NCI-H1417 (cell line): ENCODE measurements around the gene HLF.

Experiments
- DNase-seq, 3 experiments: peaks; one replicate each; lab custom pipeline; 2025; lab: John Stamatoyannopoulos, UW

HLF gene, protein sequence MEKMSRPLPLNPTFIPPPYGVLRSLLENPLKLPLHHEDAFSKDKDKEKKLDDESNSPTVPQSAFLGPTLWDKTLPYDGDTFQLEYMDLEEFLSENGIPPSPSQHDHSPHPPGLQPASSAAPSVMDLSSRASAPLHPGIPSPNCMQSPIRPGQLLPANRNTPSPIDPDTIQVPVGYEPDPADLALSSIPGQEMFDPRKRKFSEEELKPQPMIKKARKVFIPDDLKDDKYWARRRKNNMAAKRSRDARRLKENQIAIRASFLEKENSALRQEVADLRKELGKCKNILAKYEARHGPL

DNA sequence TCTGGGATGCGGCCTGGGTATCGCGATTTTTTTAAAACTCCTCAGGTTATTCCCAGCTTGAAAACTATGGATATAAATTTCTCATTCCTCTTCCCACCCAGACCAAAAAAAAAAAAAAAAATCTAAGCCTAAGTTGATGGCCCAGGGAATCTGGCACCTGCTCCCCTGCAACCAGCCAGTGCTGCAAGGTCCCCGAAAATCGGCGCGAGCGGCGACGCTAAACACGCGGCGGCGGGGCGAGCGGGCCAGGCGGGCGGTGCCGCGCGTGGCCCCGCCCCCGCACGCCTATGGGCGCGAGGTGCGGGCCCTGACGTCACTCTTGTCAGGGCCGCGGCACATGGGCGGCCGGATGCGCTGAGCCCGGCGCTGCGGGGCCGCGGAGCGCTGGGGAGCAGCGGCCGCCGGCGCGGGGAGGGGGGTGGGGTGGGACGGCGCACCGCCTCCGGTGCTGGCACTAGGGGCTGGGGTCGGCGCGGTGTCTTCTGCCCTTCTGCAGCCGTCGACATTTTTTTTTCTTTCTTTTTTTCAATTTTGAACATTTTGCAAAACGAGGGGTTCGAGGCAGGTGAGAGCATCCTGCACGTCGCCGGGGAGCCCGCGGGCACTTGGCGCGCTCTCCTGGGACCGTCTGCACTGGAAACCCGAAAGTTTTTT lies at the start of gene HLF:
Gene HLF, plus strand, starts transcription at position 316 of the 654 bp plus-strand sequence. CDS start 525 bp downstream, outside the sequence.
- peak; percentile 90 to 92 (median 91) for DNase-seq

DNA sequence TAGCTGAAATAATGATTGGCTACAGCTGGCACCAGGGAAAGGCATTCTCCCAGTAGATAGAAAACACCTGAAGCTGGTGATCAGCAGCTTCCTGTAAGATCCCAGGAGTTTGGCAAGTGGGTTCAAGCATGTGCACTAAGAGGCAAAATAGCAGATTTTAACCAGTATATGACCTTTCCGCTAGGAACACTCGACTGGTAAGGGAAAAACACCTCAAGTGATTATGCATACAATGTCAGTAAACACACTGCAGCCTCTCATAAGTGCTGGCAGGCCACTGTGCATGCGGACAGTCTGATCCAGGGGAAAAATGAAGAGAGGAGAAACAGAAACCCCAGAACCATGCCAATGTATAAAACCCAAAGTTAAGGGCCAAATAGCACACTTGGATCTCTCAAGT lies 49.0 kb upstream of the HLF start:
- DNase-seq = no peak

DNA sequence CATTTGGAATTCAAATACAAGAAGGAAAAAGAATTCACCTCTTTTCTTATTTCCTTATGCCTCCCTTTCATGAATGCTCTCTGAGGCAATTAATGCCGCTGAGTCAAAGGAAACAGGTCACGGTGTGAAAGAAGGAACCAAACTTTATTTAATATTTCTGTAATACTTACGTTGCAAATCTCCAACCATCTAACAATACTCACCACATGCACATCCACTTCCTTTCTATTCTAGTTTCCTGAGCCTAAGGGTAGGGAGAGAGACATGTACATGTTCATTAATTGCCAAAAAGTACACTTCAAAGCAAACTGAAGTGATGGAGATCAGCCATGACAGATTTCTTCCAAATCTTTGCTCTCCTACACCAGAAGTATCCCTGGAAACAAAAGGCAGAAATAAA lies 47.9 kb upstream of the HLF start:
- DNase-seq = no peak

DNA sequence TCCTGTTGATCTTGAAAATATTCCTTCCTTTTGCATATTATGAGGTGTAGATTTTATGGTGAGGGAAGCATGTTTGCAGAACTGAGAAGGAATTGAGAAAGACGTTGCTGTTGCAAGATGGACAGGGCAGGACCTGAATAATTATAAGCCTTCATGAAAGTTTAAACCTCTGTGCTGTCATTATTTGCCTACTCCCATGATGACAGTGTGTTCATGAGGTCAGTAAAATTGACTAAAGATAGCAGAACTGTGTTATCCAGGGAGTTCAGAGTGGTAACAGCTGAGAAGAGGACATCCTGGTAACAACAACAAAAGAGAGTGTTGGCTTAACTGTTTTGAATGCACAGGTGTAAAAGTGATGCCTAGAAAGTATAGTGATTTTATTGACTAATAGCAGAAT lies 45.3 kb upstream of the HLF start:
- DNase-seq = no peak

DNA sequence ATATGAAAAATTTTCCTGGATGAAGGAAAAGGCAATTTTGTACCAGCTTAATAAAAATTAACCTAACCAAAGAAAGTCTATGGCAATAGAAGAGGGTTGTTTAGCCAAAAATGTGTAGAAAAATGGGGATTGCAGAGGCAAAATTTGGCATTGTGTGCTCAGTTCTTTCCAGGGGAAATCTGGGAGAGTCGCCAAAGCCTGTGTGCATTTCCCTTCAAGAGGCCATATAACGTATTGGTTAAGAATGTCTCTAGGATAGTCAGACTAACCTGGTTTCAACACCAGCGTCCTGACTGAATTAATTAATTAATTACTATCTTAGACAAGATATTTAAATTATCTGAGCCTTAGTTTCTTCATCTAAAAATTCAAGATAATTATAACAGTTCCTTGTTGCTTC lies 44.8 kb upstream of the HLF start:
- DNase-seq = no peak

DNA sequence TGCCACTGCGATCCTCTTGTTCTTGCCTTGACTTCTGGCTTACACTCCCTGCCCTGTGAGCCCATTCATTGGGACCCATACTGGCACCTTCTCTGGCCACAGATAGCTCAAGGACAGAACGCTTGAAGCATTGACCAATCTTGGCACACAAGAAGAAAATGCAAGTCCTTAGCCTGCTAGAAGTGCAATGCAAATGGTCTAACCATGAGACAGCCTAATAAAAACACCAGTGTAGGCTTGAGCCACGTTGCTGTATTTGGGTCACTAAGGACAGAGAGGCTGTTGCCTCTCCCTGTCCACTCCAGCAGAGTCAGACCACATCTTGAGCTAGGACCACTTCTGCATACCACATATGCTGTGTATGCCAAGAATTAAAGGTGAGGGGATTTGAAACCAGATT lies 41.2 kb upstream of the HLF start:
- DNase-seq = no peak

DNA sequence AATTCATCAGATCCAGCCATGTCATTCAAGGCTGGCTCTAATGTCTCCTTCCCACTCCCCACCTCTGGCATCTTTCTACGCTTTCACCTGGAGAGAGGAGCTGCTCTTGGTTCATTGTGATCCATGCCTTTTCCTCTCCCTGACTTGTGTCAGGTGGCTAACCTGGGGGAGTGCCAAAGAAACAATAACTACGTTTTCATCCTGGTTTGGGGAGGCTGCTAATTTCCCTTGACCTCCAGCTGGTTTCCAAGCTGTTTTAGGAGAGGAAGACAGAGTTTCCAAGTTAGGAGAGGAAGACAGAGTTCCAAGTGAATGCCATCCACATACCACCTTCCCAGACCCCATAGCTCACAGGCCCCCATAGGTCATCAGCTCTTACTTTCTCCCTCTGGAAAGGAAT lies 40.0 kb upstream of the HLF start:
- DNase-seq = no peak

DNA sequence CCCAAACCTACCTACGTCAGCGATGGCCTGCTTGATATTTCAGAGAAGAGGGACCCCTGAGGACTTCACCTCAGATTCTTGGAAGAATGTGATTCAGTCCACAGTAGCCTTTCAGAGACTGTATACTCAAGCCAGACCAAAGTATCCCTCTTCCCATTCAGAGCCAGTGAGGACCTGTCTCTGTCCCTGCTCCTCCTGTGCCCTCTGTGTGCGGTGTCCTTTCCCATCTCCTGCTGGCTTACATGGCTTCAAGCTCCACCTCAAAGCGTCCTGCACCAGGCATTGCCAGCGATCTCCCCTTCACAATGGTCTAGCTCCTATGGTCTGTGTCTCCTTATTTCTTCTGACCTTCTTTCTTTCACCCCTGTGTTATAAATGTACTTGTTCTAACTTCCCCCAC lies 39.5 kb upstream of the HLF start:
- no peak for DNase-seq

DNA sequence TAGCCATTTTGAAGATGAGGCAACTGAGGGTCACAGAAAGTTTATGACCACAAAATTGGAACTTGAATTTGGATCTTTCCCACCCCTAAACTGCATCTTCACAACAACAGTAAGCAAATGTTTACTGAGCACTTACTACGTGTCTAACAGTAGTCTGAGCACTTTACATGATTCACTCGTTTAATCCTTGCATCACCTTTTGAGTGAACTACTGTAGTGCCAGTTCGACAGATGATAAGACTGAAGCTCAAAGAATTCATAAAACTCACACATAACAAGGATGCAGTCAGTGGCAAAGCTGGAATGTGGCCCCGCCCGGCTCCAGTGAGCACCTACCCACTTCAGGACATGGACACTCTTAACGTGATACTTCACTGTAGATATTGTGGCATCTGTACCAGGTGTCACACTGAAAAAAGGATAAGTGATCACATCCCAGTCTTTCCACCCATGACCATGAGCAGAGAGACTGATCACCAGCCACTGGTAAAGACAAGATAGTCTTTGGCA lies 36.0 kb upstream of the HLF start:
- no peak for DNase-seq

DNA sequence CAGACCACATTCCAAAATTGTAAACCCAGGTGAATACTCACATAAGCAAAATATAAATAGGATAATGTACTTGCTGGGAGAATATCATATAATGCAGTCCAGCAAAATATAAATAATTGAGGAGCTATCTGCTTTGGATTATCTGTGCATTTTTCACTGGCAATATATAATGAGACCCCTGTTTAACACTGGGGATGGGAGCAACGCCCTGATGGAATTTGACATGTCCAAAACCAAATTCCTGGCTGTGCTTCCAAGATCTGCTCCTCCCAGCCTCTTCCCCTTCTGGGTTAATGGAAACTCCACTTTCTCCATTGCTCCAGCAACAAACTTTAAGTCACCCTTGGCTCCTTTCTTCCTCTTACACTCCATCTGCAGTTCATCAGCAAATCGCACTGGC lies 35.5 kb upstream of the HLF start:
- no peak for DNase-seq

DNA sequence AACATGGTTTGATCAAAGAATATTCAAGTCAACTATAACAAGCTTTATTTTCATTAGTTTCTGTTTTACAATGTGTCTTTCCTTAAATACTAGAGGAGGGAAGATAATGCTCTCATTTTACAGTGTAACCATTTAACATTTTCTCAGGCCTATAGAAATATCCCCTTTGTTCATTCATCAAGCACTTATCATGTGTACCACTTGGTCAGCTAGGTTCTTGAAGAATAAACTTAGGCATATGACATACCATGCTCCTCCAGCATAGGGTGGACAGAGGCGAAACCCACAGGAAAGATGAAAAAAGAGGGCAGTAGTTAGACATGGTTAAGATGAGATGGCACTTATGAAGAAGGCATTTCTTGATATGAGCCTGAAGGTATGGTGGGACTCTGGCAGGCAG lies 34.0 kb upstream of the HLF start:
- no peak for DNase-seq

DNA sequence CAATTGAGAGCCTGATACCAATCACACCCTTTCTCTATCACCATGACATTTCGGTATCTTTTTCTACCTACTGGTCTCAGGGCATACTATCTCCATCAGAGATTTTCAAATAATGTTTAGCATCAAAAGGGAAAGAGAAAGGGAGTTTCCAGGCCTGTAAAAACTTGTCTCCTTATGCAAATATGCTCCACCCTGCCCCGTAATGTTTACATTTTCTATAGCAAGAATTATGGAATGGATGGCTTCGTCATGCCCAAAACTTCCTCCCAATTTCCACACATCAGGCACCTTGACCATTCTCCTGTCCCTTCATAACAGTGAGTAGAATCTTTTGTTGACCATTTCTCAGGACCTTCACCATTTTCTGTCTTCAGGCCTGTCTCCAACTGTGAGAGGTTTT lies 30.9 kb upstream of the HLF start:
- no peak for DNase-seq

DNA sequence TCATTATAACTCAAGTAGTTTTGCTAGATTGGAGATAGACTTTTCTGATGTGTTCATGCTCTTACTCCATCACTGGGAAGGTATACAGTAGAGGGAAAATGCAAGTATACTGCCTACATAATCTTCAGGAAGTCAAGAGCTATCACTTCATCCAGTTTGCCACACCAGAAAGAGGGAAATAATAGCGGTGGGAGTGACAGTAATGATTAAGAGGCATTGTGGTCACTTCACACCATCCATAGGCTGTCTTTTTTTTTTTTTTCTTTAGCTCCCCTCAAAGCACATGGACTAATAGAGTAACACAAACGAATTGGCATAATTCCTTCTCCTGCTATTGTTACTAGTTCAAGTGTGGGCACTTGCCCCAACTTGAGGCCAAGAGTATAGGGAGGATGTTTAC lies 28.4 kb upstream of the HLF start:
- DNase-seq = no peak

DNA sequence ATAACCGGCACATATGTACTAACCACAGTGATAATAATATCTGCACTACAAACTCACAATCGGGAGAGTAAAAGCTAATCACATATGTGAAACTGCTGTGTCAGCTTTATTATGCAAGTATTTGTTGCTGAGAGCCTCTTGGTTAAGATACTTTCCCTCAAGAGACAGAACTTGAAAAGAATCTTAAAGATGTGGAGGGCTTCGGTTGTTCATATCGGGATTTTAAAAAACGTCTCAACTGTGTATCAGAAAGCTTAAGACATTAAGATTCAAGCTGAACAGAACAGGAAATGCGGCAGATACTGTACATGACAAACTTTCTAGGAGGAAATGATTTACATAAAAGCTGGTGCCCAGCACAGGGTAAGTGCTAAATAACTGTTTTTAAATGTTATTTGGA lies 27.5 kb upstream of the HLF start:
- DNase-seq = no peak

DNA sequence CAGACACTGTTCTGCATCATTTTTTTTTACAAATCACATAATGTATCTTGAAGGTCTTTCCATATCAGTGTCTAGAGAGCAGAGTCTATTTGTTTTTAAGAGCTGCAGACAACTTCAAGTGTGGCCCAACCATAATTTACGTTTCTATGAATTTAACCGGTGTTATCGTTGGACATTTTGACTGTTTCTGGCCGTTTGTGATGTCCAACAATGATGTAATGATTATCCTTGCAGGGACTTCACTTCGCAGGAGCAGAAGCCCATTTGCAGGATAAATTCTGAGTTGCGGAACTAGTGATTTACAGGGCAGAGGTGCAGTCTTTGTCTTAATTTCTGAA lies 26.9 kb upstream of the HLF start:
- peak in 1 of 3 experiments; percentile 26 for DNase-seq

DNA sequence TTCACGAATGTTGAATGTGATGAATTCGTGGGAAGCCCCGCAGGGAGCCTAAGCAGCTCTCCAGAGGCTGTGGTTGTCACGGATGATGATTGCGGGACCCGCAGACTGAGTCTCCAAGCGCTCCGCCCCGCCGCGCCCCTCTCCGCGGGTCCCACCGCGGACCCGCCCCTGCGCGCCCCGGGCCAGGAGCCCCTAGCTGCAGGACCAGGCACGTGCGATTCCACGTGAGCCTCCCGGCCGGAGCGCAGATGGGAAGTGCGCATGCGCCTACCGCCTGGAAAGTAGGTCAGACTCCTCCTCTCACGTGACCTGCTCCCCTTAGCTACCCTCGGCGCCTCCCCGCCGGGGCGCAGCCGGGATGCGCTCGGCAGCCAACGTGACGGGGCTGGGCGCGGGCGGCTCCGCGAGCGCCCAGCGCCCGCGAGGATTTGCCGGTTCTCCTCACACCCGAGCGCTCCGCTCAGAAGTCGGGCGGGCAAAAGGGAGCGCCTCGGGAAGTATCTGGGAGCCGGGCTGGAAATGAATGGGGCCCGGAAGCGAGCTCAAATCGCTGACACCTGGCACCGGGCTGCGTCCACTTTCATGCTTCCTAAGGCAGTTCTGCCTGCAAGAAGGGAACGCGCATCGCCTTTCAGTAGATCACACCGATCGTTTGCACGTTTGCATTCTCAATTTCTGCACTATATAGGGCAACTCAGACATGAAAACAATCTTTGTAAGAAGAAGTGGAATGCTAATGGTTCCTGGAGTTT lies 26.4 kb upstream of the HLF start:
- peak; percentile 96 to 99 (median 98) for DNase-seq

DNA sequence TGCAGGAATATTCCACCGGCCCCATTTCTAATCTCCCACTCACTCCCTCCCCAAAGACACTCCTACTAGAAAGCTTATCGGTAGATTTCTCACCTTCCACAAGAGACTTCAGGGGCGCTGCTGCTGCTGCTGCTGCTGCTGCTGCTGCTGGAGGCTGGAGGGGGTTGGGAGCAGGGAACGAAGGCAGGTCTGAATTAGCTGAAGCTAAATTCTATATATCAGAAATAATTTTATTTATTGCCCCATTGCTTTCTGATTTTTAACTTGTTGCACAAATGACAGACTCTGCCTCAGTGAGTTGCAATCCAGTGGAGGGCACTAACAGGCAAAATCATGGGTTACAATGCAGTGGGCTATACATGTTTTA lies 25.8 kb upstream of the HLF start:
- peak; percentile 51 to 89 (median 76) for DNase-seq

DNA sequence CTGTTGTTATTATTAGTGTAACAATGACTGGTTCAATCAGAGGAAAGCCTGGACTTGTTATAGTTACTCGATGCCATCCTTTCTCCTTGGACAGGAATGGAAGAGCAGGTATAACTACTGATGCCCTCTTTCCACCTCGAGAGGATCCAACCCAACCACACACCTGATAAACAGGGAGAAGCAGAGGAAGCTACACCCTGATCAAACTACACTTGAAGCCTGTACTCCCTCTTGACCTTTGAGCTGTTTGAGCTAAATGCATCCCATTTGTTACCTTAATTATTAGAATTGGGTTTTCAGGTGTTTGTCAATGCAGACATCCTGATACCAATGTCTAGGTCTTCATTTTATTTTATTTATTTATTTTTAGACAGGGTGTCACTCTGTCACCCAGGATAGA lies 23.7 kb upstream of the HLF start:
- no peak for DNase-seq

DNA sequence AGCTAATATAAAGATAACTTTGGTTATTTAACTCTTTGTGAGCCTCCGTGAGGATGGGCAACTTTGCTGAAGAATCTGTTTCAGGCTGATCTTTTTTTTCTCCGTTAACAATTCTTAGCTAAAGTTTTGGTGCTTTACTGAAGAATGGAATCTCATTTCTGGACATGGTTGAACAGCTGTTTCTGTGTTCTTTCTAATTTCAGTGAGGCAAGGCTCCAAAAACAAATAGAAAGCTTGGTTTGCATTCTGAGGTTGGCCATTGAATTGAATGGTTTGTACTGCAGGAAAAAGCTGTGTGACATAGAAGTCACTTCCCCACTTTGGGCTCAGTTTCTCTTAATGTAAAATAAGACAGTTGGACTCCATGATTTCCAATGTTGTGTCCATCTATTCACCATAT lies 22.3 kb upstream of the HLF start:
- no peak for DNase-seq

DNA sequence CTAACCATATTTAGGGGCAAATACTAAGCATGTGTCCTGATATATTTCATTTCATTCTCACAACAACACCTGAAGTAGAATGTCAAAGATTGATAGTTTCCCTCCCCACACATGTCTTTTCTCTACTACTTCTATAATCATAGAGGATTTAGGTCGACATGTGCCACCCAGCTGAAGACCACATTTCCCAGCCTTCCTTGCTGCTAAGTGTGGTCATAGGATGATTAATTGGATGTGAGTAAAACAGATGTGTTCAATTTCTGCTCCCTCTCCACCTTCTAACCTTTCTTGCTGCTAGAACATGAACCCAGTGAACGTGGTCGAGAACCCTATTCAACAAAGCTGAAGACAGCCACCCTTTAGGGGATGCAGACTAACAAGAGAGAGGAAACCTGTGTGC lies 18.8 kb upstream of the HLF start:
- DNase-seq = no peak

DNA sequence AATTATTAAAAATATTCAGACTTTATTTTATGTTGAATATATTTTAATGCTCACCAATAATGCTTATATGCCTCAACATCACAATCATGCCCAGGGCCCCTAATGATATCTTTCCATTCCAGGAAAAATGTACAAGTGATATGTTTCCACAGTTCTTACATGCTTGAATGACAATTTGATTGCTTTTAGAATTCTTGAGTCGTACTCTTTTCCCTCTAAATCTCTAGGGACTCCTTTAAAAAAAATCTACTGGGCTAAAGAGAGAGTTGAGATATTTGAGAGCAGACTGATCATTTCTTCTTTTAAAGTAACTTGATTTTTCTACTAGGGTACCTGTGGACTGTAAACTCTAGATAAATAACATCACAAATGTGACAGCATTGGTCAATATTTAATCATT lies 18.2 kb upstream of the HLF start:
- peak in 1 of 3 experiments; percentile 30 for DNase-seq

DNA sequence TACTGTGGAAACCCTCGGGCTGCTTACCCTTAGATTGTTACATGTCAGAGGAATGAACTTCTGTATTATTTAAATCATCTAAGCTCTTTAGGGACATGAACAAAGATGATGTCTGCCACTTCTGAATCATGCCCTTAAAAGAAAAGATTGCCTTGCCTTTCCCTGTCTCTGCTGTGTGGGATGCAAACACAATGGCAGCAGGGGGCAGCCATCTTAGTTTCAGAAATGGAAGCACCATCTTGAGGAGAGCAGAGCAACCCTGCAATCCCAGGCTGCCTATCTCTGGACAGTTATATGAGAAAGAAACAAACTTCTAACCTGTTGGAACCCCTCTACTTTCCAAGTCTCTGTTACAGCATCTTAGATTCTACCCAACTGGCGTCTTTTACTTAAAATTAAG lies 16.7 kb upstream of the HLF start:
- DNase-seq = no peak

DNA sequence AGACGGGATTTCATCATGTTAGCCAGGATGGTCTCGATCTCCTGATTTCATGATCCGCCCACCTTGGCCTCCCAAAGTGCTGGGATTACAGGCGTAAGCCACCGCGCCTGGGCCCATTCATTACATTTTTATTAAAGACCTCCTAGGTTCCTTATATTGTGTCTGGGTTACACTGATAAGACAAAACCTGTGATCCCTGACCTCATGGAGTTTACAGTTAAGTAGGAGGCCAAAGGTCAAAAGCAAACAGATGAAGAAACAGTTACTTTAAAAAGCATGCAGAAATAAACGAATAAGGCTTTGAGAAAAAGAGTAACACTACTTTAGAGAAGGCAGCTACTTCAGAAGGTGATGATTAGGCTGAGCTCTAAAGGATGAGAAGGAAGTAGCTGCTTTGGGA lies 14.9 kb upstream of the HLF start:
- DNase-seq = no peak
